ENCODE measurements around the gene PPP2R5A.

The PPP2R5A gene

DNA sequence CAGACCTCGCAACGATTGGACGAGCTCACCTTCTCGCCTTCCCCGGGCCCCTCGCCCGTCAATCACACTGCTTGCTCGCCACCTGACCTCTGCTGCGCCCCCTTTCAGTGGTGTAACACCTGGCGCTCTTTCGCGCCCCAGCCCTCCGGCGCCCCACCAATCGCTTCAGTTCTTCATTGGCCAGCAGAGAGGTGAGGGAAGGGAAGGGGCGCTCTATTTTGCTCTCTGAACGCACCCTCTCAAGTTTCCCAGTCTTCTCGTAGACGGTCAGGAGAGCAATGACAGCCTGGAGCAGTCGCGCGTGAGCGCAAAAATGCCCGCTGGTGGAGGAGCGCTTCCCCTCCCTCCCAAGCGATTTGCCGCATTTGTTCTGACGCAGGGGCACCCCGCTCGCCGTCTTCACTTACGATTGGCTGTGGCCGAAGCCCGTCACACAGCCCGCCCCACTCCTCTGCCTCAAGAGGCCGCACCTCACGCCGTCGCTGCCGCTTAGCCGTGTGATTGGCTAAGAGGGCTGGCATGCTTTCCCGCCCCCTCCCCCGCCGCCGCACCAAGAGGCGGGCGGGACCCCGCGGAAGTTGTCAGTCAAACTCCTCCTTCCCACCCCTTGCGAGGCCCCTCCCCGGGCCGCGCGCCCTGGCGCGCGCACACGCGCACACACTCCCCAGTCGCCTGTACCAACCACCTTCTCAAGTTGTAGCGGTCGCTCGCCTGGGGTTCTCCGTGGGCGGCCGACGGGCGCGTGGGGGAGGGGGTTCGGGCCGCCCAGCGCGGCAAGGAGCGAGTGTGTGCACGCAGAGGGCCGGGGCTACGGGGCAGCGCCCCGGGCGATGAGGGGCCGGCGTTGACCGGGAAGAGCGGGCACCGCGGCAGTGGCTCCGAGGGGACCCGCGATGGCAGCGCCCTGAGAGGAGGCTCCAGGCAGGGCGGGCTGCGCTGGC is at the start of gene PPP2R5A:
Gene PPP2R5A (plus strand): TSS at position 667 of the 941 bp plus-strand sequence. CDS start 701 bp downstream, outside the sequence.
- peak; percentile 99 for DNase-seq

DNA sequence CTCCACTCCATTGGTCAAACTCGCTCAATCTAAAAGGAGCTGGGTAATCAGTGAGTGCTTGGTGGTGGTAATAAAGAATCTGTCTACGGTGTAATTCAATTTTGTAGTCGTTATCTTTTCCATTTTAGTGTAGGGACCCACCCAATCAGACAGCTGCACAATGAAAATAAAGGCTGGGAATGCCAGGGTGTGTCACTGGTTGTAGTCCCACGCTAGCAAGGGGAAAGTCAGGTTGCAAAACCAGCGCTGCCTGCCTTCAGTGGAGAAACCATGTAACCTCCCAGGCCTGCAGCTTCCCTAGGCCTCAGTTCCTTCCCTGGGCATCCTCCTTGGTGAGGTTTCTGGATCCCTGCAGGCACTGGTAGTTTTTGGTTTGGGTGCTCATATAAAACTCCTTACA is 49.4 kb upstream of the PPP2R5A start:
- DNase-seq: peak; percentile 80

DNA sequence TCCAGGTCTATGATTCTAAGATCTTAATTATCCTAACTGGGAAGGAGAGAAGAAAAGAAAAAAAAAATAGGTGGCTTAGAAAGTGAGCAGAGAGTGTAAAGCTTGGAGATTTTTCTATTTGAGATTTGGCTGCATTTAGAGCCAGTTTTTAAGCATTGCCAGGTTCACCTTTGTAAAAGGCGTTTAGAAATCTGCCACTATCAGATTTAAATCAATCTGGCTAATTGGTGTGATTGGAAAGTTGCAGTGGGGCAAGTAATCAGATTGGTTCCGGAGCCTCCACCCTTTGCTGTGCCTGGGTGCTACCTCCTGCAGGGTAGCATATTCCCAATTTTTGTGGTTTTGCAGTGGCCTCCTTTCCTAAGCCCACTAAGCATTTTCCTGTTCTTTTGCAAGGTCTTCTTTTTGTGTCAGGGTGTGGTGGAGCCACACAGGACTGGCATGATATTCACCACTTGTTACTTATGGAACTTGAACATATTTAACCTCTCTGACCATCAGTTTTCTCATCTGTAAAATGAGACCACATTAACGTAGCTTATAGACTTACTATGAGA is 48.5 kb upstream of the PPP2R5A start:
- DNase-seq: no peak

DNA sequence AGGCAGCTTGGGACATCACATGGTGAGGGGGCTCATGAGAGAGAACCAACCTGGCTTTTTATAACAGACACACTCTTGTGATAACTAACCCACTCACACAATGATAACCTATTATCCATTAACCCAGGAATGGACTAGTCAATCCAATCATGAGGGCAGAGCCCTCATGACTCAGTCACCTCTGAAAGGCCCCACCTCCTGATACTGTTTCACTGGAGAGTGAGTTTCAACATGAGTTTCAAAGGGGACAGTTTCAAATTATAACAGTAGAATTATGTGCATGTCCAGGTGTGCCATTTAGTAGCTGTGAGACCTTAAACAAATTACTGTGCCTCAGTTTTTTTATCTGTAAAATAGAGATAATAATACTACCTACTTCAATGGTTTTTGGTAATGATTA is 47.6 kb upstream of the PPP2R5A start:
- DNase-seq: peak; percentile 37

DNA sequence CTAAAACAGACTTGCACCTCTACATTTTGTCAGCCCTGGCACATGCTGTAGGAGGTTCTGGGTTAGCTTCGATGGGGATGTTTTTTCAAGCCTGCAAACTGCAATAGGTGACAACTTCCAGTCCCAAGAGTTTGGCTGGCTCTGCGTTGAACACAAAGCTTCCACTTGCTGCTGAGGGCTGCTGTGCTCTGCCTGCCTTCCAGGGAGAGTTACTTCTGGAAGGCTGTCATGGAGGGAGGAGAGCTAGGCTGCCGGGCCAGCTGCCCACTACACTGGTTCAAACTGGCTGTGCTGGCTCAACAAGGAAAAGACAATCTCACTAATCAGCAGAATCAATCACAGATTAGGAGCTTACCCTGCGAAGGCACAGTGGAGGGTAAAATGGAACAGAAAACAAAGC is 46.7 kb upstream of the PPP2R5A start:
- no peak for DNase-seq

DNA sequence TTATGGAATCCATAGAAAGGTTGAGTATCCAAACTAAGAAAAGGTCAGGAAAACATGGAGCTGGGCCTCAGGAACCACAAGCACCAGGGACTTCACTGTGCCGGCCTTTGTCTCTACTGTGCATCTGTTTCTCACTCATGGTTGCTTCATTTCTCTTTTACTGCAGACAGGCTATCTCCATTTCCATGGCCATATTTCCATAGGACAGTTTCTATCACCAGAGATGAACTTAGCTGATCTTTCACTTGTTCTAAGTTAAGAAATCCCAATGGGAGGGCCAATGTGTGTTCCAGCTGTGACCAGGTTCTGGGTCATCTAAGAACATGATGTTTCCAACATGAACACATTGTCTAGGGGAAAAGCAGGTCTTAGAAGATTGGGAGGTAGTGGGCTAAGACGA is 43.7 kb upstream of the PPP2R5A start:
- DNase-seq: no peak

DNA sequence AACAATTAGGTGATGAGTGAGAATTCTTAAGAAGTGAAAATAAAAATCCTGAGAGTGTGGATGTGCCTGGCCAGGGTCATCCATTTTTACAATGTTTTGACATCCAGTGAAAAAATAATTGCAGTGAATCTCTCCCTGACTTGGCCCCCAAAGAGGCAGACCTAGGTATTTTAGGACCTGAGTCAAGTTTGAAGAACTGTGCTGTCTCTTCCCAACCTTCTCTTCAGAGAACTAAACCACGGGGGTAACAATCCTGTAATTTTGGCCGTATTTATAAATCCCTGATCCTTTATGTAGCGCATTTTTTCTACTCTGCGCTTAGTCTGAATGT is 43.3 kb upstream of the PPP2R5A start:
- no peak for DNase-seq

DNA sequence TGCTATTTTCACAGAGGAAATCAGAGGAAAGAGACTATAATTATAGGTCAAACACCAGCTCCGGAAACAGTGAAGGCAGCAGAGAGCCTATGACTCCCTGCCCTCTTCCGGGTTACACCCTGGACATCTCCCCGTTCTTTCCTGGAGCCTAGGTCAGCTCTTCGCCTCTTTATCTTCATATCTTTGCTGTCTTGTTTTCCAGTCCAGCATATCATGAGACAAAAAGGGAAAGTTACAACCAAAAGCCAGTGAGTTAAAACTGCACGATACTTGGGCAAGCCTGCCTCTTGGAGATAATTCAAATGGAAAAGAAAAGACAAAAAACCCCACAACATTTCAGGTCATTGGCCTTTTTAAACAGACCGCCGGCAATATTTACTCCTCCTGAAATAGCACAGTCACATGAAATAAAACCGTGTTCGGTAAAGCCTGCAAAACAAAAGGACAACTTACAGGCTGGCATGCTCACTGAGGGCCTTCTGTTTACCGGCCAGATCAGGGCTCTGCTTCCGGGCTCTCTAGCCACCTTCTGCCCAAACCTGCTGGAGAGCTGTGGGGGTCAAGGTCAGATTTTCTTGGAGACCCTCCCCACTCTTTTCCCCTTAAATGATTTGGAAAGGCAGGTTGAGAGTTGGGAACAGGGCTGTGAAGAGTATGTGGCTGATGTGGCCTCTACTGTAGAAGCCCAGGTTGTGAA is 42.8 kb upstream of the PPP2R5A start:
- no peak for DNase-seq

DNA sequence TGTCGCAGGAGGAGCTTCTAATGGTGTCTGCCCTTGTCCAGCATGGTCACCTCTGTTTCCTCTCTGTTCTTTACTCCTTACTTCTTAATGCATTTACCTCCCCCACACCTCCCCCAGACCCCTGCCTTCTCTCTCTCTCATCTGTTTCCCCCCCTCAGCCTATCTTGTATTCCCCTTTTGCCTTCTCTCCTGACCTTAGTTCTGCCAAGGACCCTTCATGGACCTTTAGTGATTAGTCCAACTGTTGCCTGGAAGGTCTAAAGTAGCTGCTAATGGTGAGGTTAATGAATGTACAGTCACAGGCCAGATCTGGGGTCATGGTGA is 42.3 kb upstream of the PPP2R5A start:
- no peak for DNase-seq

DNA sequence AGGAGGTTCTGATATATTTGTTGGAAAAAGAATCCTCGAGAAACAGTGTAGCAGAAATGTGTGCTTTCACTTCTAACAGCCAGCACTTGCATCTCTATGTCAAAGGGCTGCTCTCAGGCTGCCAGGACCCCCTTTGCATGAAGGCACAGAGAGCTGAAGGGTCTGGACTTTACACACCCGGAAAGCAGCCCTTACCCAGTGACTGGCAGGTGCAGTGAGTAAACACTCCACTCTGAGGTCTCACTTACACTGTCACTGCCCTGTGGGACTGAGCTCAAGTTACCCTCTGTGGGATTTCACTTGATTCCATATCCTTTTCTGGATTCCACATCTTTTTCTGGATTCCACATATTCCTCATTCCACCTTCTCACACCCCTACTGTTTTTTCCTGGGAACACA is 40.8 kb upstream of the PPP2R5A start:
- DNase-seq: no peak

DNA sequence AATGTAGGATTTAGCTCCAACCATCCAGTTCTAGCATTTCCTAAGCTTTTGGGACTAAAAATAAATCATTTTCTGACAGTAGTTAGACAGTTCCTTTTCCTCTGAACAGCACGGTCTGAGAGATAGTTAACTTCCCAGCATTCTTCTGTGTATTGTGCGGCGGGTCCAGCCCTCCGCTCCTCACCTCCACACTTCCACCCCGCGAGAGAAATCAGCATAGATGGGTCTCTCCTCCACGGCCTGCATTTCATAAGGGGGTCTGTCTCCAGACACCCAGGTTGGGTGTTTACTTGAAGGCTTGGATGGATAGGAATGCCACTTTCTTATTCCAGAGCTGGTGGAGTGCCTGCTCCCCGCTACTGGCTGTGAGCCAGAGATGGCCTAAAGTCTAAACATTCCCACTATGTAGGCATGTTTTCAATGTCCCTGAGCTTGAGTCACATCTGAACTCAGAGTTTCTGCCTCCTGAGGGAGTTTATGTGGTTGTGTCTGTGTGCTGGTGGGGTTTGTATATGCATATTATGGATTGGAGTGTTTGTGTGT is 38.0 kb upstream of the PPP2R5A start:
- DNase-seq: no peak

DNA sequence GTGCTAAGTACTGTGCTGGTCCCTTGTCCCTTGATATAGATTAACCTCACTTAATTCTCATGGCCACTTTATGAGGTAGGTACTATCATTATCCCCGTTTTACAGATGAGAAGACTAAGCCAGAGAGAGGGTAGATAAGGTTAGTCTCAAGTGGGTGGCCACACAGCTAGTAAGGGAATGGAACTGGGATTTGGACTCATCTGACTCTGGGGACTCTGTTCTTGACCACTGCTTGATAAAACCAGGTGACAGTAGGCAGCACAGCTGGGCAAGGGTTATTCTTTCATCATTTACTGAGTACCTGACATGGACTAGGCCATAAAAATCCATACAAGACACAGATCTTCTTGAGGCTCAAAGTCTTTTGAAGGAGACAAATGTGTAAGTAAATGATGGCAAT is 37.2 kb upstream of the PPP2R5A start:
- no peak for DNase-seq

DNA sequence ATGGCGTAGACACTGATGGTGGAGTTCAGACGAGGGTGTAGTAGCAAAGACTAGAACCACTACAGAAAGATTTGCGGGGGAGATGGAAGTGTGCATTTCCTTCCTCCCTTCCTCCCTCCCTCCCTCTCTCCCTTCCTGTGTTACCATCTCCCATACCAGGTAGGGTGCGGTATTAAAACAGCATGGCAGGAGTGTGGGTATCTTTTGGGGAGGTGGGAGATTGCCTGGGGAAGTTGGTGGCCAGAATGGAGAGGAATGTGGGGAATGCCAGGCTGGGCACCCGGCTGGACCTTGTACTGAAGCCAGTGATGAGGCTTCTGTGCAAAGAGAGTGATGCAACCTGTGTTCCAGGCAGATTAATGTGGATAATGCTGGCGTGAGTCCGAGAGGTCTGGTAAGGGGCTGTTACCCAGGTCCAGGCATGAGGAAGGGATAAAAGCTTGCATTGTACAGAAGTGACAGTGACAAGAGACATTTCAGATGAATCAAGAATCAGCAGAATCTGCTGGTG is 30.3 kb upstream of the PPP2R5A start:
- DNase-seq: no peak

DNA sequence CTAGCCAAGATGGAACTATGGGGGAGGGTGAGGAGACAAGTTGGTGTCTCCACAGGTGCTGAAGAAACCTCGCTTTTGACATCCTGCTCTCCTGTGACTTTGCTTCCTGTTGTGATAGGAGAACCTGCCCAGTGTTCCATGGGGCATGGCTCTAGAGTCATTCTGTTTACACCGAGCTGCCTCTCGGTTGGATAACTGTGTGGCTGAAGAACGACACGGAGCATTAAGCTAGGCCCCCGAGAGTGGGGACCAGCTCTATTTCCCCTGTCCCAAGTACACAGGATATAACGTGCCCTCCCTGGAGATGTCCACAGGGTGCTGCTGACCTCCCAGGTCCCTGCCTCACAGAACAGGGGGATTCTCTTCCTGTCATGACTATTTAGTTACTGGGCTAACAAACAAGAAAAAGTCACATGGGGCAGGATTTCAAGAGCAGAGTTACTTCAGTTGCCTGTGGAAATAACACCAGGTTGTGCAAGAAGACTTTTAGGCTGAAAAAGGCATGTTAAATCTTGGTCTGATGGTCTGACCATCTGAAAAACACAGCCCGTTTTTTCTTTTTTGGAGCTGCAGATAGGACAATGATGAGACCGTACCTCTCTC is 29.4 kb upstream of the PPP2R5A start:
- DNase-seq: peak; percentile 89

DNA sequence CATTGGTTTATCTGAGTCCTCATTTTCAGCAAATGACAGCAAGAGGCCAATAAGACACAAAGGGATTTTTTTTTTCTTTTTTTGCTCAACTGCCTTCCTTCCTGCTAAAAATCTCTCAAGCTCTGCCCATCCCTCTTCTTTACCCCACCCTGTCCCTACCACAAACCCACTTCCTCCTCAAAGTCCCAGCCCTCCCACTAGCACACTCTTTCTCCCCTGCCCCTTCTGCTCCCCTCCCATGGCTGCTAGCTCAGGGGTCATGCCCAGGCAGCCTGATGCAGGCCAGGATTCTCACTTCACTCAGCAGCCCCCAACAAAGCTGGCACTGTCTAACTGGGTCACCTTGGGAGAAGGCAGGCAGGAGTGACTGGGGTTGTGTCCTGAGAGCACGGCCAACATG is 28.8 kb upstream of the PPP2R5A start:
- peak; percentile 75 for DNase-seq

DNA sequence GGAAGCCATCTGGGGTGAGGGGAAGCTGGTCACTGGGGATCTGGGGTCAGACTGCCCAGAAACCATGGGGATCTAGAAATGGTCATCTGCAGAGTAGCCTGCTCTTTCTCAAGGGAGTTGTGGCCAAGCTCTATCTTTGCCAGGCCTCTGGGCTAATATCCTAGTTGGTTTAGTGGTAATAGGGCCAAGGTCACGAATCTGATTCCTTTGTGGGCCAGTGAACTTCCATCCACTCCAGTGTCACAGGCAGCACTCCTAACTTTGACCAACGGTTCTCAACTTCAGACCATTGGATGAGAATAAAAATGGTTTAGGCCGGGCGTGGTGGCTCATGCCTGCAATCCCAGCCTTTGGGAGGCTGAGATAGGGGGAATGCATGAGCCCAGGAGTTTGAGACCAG is 28.1 kb upstream of the PPP2R5A start:
- DNase-seq: no peak

DNA sequence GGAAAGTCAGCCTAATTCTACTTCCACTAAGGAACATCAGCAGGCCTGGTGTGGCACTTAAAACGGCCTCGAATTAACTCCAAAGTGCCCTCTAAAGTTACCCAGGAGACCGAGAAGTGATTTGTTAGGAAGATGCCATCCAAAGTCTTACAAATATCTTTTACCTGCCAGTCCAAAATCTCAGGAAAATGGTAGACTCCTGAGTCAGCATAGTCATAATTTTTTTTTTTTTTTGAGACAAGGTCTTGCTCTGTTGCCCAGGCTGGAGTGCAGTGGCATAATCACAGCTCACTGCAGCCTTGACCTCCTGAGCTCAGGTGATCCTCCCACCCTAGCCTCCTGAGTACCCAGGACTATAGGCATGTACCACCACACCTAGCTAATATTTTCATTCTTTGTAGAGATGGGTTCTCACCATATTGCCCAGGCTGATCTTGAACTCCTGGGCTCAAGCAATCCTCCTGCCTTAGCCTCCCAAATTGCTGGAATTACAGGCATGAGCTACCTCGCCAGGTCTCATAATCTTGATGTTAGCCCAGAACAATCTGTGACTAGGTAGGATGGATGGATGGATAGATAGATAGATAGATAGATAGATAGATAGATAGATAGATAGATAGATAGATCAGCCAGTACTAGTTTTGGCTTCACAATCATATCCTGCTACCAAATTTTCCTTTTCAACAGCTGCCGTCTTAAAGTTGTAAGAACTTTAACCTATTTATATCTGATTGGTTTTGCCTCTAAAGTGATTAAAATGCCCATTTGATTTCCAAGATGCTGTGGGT is 25.3 kb upstream of the PPP2R5A start:
- no peak for DNase-seq

DNA sequence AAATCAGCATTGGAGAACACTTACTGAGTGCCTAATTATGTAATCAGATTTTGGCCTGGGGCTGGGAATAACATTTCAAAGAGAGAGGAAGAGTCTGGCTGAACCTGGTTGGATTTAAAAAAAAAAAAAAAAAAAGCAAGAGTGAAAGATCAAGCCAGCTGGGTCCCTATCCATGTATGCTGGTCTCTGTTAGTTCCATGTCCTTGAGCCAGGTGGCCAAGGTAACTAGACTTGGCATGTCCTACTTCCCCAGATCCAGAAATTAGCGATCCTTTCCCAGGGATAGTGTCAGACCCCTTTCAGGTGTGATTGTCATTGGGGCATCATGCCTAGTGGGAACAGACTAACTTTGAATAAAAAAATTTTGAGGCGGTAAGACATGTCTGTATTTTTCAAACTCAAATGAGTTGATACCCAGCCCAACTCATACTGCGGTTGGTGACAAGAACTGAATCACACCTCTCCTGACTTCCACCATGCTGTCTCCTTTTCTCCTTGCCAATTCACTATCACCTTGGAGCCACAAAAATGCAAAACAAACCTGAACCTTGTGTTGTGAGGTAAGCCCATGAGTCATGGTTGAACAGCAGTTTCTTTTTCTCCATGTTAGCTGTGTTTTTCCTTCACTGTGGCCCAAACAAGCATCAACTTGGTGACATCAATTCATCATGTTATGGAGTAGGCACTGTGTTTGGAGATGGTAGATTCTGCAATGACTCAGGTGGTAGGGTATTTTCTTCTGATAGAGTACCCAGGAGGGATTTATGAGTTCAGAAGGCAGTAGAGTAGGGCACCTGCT is 24.5 kb upstream of the PPP2R5A start:
- peak; percentile 34 for DNase-seq

DNA sequence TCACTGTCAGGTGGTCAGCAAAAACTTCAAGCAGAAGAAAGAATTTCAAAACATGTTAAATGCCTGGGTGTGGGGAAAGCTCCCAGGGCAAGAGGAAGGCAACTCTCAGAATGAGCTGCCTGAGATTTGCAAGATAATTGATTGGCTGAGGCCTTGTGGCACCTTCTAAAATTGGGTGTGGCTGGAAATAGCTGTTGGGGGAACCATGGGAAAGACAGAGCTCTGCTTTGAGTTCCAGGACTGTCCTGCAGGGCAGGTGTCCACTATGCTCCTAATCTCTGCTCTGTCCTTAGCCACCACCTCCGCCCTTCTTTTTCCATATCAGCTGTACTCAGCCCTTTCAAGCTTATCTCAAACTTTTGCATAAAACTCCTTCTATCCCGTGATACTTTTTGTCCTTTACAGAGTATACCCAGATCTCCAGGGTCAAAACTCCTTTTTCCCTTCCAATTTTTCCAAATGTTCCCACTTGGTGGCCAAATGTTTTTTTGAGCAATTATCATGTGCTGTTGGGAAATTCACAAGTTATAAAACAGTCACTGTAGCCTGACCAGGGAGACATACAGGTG is 23.8 kb upstream of the PPP2R5A start:
- DNase-seq: no peak

DNA sequence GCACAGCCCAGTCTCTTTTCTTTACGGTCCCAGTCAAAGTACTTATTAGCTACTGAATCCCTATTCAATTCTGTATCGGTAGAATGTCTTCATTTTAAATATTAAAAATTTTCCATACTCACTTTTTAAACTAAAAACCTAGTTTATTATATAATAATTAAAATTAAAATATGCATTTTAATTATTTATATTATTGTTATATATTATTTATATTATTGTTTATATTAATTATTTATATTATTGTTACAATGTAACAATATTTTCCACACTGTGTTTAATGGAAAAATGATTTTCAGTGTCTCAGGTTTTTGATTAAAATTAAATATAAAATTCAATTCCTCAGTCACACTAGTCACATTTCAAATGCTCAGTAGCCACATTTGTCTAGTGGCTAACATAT is 18.2 kb upstream of the PPP2R5A start:
- DNase-seq: no peak

DNA sequence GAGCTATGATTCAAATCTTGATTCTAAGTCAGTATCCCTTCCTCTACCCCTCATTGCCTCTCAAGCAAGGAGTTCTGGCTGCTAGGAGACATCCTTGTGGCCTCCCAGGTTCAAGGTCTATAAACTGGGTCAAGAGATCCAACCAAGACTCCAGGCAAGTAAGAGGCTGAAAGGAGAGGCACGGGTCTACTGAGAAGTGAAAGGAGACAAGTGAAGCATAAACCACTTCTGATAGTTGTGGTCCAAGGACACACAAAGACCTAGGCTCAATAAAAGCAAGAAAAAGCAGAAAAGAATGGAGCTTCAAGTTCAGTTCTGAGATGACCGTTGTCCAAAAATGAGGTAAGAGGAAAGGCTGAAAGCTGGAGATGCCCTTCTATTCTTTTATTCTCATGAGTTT is 17.8 kb upstream of the PPP2R5A start:
- no peak for DNase-seq

Data from inflammatory macrophage treated with lipopolysaccharide for 4 hours (primary cell).